NCI-H1048 (cell line): Measurements from ENCODE around the gene ACSL6.

ENCODE experiments used
- DNase-seq: peaks from one replicate; lab custom pipeline; 2025; lab: John Stamatoyannopoulos, UW

The ACSL6 gene

DNA sequence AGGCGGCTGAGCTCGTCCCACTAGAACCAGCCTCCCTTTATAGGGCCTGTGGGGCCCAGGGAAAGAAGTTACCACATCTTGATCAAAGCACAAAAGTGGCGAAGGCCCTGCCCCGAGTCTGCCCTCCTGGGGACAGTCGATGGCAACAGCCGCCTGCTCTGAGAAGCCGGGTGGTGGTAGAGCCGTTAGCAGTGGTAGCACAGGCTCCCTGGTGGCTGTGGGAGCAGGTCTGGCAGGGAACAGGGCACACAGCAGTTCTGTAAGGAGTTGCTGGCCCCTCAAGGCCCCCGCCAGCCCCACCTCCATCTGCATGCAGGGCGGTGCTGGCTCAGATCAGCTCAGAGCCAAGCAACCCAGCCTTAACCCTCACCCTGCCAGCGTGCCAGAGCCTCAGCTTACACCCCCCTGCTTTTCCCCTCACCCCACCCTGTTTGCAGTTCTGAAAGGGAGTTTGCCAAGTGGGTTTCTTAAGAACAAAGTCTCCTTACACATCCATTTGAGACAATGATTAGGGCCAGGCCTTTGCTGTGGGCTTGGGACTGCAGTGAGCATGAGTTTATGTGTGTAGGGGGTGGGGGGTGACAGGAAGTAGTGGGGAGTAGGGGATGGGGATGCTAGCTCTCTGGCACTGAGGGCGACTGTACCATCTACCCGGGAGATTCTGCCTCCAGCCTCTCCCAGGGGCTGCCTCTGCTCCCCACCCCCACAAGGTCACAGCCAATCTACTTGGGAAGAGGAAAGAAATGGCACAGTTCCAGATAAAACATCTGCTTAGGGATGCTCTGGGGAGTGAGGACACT is 11.8 kb downstream of the ACSL6 start:
- no peak for DNase-seq

DNA sequence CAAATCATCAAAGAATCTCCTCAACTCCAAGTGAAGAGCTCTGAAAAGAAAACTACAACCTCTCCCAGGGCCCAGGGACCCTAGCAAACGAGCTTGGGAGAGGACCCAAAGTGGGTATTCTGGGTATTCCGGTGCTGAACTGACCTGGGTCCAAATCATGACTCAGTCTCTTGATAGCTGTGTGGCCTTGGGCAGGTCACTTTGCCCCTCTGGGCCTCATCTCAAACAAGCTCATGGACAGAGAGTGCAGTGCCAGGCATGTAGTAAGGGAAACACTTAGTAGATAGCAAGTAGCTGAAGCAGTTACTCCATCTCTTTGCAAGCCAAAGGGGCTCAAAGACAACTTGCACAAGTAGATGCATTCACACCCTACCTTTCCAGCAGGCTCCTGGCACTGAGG is 12.4 kb downstream of the ACSL6 start:
- DNase-seq, result no peak

DNA sequence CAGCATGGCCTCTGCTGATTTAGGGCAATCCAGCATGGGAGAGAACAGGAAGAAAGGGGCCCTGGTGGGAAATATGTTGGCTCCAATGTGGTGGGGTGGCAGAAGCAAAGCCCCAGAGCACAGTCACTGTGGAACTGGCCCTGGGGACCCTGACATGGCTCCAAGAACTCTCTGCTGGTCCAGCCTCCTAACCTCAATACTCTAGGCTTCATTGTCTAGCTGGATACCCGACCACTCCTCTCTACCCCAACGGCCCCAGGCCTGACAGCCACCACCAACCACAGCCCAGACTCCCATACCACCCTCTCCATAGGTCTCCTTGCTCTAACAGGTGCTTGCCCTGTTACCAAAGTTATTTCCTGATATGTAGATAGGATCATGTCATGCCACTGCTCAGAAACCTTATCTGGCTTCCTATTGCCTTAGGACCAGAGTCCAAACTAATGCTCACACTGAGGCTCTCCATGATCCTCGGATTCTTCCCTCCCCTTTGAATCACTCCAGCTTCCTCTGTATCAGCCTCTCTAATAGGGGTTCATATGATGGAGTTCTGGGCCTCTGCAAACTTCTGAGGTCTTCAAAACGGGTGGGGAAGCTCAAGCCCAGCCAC is 12.9 kb downstream of the ACSL6 start:
- no peak for DNase-seq

DNA sequence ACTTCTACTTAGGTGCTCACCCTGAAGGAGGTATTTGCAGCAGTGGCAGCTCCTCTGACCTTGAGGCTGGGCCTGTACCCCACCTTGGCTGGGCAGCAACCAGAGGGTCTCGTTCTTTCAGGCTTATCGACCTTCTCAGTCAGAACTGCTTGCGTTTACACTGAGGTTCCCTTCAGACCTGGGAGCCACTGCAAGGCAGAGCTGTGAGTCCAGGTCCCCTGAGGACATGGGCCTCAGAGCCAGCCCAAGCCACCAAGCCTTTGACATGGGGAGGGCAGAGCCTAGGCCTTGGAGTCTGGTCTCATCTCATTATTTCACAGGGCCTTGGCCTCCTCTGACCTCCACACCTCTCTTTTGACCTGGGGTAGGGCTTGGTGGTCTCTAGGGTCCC is 13.7 kb downstream of the ACSL6 start:
- no peak for DNase-seq

DNA sequence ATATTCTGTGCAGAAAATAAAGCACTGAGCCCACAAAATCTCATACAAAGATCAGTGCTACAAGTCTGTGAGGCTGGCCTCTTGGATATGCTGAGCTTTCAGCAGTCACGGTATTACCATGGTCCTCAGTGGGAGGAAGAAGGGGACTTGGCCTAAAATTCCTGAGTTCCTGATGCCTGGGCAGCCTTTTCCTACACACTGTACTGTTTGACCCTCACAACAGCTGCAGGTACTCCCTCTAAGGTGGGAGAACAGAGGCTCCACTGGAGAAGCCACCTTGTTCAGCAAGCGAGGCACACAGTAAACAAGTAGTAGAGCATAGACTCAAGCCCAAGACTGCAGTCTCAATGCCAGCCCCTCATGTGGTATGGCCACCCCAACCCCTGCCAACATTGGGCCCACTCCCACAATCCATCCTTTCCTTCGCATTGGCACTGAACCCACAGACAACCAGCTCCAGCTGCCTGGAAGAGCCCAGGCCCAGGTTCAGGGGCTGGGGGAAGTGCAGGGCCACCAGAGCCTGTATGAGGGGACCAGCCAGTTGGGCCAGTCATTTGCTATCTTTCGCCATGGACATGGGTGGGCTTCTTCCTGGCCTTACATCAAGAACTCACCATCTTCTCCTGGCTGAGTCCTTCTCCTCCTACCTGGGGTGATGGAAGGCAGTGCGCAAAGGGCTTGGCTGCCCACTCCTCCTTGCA is 14.3 kb downstream of the ACSL6 start:
- no peak for DNase-seq

DNA sequence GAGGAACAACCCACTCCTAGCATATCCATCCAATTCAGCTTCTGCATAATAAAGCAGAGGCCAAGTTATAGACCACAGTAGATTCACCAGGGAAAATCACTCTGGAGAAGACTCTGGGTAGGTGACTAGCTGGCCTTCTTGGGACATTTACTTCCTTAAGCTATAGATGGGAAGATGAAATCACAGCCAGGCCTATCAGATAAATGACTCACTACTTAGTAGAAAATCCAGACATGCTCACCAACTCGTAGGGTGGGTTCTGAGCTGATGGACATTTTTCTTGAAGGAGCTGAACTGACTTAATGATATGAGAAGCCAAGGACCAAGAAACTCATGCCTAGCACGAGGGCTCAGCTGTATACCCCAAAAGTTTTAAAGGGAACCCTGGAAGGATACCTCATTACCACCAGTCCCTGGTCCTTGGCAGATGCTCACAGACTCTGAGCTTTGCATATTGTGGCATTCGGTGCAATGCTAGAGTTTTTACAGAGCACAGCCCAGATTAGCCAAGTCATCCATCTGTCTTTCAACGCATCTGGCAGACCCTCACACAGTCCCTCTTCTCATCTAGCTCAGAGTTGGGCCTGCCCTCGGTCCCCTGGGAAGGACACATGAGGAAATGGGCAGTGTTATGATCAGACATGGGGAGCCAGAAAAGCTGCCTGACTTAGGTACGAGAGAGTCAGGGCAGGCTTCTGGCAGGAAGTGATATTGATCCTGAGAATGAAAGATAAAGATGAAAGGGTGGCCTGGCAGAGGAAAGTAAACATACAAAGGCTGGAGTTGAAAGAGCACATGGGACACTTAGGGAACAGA is 15.0 kb downstream of the ACSL6 start:
- DNase-seq, result no peak

DNA sequence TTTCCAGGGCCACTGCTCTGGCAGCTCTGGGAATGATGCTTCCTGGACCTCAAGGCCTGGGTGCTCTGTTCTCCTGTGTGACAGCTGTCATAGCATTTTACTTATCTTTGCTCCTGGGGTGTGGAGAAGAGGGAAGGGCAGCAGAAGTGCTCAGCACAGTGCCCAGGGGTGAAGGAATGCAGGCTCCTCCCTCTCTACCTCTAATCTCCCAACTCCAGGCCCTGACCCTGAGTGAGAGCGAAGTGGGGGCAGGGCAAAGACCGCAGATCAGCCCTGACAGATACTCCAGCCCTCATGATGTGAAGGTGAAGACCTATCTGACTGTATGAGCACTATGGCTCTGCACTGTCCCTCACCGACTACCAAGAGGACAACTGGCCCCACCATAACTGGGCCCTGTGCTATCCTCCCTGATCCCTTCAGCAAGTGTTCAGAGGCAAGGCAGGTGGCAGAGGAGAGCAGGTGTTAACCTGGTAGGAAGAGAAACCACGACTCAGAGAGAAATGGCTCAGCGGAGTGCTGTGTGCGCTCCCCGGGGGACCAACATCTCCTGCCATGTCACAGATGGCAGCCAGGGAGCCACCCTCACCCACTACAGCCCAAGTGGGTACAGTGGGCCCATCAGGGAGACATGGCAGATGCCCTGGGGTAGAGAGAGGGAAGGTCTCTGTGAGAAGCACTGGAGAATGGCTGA is 16.8 kb downstream of the ACSL6 start:
- no peak for DNase-seq

DNA sequence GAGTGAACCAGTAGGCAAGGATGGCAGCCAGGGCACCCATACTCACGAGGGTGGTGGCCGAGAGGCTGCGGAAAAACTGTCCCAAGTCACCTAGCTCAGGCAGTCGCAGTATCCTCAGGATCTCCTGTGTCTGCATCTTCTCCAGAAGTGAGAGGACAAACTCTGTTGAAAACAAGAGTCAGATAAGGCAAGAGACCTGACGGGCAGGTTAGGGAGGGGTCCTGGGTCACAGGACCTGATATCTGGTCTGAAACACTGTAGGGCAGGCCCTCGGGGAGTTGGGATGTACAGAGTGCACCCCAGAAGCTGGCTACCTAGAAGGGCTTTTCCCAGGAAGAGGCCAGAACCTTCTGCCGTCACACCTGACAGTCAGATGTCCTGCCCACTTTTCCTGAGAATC is 17.4 kb downstream of the ACSL6 start:
- no peak for DNase-seq

DNA sequence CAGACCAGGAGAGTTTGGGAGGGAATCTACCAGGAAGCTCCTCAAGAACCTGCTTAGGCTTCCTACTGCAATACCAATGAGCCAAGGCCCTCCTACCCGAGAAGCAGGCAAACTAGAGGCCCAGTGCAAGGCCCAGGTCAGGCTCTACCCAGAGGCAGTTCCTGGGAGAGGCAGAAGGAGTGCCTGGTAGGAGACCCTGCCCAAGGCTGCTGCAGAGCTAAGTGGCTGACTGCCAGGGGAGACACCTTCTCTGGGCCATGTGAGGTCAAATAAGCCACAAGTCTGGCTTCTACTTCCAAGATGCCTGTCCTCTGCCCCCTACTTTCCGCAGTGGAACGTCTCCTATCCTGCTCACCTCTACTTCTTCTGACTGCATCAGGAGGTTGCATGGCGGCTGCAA is 17.8 kb downstream of the ACSL6 start:
- DNase-seq, result no peak

DNA sequence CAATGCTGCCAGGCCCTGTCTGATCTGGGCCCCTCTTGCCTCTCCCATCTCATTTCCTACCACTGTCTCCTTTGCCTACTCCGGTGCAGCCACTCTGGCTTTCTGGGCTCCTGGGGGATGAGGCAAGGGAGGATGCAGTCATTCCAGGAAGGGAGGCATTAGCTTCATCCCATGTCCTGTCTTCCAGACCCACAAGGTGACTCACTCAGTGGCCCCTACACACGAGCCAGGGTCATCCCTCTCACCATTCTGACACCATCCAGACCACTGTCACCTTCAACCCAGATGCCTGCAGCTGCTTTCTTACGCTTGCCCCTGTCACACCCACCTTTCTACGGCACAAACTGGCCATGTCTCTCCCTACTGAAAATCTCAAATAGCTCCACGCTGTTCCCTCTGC is 19.1 kb downstream of the ACSL6 start:
- no peak for DNase-seq

DNA sequence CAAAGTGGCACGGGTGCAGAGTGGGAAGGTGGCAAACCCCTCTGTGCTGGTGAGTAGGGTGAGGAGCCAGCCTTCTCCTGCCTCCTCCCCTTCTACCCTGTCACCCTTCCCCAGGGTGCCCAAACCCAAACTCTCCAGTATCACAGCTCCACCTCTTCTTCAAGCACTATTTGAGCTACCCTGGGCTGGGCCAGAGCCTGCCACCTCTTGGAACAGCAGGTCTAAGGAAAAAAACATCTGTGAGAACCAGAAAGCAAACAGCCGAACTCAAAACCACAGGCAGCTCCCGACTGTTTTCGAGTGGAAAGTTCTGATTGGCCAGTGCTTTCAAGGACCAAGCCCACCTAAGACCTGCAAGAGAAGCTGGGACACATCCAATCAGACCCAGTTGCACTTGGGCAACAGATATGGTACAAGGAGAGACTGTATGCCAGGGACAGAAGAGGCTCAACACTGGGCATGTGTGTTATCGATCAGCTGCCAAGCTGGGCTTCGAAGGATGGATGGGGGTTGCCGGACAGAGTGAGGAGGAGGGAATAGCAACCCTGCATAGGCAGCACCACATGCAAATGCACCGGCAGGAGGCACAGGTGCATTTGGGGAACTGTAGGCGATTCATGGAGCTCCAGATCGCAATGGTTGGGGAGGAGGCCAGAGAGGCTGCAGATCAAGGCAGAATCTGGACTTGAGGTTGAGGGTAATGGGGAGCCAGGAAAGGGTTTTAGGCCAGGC is 19.7 kb downstream of the ACSL6 start:
- no peak for DNase-seq

DNA sequence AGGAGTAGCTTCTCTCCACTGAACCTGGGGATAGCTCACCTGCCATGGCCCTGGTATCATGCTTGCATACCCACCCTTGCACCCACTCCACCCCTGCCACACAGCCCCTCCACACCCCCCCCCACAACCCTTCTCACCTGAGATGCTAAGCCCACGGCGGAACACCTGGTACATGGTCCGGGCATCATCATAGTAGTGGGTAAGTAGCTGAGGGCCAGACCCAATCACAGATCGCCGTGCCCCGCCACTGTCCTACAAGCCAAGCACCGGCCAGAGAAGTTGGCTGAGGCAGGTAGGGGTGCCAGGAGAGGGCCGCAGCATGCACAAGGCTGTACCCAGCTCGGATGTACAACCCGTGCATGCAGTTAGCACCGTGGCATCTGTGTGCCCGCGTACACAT is 20.7 kb downstream of the ACSL6 start:
- DNase-seq, result no peak

DNA sequence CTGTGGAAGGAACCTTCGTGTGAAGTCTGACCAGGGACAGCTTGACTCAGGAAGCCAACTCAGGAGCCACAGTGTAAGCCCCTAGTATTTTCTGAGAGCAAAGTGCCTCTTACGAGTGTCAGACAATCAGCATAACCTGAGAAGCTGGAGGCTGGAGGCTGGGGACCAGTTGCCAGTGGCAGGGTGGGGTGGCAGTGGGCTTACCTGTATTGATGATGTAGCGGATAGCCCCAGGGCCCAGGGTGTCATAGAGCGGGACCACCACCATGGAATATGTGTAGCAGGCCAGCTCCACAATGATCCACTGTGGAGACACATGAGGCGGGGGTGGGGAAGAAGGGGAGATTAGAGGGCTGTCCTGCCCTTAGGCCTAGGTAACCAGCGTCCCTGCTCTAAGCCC is 22.9 kb downstream of the ACSL6 start:
- DNase-seq, result no peak

DNA sequence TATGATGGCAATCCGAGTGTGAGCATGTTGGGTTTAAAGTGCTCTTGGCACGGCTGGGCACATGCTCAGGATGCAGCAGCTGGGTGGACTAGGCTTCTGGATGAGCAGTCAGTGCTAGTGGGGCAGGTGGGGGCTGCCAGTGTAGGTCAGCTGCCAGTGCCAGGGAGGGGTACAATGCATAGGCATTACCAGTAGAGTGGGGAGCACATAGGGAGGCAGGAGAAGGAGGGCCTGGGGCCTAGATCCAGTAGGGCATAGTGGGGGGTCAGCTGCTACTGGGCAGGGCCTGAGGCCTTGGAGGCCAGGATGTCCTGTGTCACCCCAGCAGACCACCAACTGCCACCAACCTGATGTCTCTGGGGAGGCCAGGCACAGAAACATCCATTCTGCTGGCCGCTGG is 24.2 kb downstream of the ACSL6 start:
- DNase-seq, result no peak

DNA sequence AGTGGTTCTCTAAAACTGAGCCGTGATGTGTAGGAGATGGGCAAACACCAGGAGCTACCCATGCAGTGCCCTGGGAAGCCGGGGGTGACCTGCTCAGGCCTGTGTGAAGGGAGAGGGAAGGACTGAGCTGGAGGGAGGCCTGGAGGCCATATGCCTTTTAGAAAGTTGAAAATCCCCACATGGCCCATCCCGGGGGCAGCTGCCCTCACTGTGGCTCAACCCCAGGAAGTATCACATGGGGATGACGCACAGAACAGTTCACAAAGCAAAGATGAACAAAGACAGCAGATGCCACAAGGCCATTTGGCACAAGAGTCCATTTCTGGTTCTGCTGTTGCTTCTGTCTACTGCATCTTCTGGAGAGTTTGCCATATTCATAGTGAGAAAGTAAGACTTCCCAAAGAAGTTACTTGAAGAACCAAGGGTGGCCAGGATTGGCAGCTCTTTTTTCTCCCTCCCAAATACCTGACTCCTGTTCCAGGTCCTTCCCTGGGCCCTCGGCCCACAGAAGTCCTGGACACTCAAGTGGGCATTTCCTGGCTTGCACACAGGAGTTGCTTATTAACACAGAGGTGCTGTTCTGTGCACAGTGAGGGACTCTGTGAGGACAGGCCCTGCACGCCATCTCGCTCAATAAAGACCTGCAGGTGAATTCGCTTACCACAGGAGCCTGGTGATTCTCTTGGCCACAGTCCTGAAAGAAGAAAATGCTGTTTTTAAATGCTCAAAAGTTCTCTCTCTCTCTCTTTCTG is 25.1 kb downstream of the ACSL6 start:
- no peak for DNase-seq

DNA sequence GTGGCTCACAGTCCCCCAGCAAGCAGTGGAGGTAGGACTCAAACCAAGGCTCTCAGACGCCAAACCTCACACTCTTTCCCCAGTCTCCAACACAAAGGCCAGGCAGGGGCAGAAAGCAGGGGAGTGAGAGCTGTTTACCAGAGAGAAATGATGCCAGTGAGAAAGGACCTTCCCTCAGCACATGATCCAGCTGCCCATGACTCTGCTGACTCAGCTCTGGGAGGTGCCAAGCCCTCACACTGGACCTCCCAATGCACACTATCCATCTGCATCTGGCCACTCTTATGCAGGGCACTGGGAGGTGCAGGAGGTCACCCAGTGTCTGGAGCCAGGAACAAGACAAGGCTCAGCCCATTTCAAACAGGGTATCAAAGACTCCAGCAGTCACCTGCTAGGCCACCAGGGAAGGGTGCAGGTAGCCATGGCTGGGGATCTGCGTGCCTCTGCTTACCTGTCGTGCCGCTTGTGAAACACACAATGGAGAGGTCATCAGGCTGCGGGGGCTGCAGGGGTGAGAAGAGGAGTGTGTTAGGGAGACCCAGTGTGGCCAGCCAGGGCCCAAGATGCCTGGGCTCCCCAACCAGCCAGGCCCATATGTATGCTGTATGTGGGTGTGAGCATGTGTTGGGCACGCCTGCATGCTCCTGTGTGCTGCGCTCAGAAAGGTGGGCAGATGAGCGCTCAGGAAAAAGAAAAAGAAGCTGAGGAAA is 26.3 kb downstream of the ACSL6 start:
- DNase-seq, result no peak

DNA sequence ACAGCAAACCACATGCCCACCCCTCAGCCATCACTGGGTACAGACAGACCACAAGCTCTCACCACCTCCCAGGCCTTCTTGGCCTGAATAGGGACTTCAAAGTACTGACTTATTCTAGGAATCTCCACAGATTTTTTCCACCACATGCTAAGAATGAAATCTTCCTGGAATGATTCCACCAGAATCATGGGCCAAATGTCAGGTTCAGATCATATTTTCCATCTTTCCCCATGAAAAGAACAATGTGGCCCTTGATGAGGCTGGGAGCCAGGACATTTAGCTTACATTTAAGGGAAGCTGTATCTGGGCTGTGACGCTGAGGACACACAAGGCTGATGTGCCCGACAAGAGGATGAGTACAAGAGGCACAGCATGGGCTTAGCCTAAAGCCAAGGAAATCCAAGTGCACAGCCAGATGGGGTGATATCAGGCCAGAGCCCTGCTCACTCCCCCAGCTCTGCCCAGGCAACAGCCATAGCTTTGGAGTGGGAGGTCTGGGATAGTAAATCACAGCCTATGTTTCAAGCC is 28.1 kb downstream of the ACSL6 start:
- no peak for DNase-seq

DNA sequence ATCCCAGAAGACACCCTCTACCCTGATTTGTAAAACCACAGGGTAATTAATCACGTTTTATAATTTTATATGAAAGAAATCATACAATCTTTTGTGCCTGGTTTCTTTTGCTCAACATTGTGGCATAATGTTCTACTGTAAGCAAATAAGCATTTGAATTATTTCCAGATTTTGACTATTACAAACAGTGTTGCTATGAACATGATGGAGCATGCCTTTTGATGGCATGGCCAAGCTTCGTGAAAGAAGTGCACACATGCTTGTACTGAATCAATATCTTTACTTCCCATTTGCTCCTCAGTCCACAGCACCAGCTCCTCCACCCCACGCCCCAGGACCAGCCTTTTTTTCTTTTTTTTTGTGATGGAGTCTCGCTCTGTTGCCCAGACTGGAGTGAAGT is 29.9 kb downstream of the ACSL6 start:
- no peak for DNase-seq

DNA sequence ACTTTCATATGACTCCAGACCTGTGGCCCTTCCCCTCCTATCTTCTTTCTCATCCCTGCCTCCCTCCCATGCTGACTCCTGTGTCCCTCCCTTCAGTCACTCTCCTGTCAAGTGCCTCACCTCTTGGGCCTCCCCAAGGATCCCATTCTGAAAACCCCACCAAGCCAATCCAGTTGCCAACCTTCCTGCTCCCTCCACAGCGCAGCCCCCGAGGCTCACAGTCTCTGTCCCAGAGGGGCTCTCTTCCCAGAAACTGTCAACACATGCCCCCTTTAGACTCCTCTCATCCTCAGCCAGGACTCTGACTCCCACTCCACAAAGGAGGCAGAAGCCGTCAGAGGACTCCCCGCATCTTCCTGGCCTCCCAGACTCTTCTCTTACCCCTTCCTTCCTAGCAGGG is 30.8 kb downstream of the ACSL6 start:
- DNase-seq, result no peak

DNA sequence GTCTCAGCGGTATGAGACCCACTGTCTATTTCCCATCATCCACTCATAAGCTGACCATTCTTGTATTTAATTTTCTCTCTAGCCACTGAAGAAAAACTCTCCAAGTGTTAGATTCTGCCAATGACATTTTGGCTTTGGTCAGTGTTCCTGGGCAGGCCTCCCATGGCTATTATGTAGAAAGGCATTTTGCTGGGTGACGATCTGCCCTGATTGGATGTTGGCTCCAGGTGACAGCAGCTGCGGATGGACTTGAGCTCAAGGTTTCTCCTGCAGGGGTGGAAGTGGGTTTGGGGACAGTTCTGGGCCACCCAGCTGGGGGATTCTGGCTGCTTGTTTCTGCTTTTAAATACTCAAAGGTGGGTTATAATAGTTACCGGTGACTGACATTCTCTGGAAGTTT is 31.6 kb downstream of the ACSL6 start:
- no peak for DNase-seq
